Measurements from ENCODE around the gene A3GALT2.
A peak's percentile ranks its signal among the peaks of the same experiment; 100 is the strongest.

A3GALT2 gene

GRCh38 chr1:33302325-33302724, 18.6 kb downstream of the A3GALT2 start:
- no peak for TF ChIP-seq CTCF (IDR thresholded peaks at IDR 0.05; ENCODE audit: poor library complexity, severe bottlenecking)
- H3K9me3 ChIP-seq (ENCODE audit: severe bottlenecking): no peaks in the 10 kb centered on the region
- ATAC-seq (ENCODE audit: low read depth) (no peak), DNase-seq (ENCODE audit: low spot score) (peak; percentile 23)
- H3K4me3 ChIP-seq (ENCODE audit: severe bottlenecking): no peak overlapping the region
- no peaks in the 10 kb centered on the region for H3K27me3 ChIP-seq (ENCODE audit: insufficient read depth, poor library complexity, severe bottlenecking)
- peaks cover 7% of the 10 kb centered on the region for H3K36me3 ChIP-seq (ENCODE audit: low read depth)
- no peak overlapping the region for H3K27ac ChIP-seq (ENCODE audit: poor library complexity, severe bottlenecking)
- no peaks in the 10 kb centered on the region for H3K4me1 ChIP-seq (ENCODE audit: insufficient read depth, poor library complexity, severe bottlenecking)

DNA sequence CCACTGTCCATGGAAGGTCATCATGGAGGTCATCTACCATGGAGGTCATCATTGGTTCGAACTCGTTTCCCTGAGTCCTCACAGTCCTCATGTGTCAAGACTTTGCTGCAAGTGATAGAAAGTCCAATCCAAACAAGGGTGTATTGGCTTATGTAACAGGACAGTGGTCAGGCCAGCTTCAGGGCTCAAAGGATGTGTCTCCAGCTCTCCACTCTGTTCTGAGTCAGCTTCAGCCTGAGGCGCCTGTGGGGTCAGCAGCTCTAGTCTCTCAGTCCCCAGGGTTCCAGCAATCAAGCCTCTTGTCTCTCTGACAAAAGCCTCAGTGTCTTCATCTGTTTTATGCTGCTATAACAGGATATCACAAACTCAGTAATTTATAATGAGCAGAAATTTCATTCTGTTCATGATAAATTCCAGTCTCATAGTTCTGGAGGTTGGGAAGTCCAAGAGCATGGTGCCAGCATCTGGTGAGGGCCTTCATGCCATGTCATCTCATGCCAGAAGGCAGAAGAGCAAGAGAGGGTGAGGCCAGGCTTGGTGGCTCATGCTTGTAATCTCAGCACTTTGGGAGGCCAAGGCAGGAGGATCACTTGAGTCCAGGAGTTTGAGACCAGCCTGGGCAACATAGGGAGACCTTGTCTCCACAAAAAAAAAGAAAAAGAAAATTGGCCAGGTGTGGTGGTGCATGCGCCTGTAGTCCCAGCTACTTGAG, 19.5 kb downstream of the A3GALT2 start:
- ATAC-seq (ENCODE audit: low read depth): no peak
- DNase-seq (ENCODE audit: low spot score): peak; percentile 29

DNA sequence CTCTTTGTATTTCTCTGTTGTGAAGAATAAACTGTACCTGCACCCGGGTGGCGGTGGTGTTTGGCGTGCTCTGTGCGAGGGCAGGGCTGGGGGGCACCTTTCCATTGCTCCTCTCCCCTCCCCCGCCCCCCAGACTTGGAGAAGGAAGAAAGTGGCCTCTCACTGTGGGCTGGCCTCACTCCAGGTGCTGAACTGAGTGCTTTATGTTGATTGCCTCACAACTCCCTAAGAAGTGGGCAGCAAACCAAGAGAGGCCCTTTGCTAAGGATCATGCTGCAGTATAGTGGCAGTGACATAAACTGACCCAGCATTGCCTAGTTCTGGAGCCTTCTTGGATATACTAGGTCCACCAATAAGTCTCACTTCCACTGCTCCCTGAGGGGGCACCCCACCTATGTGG, 20.2 kb downstream of the A3GALT2 start:
- Histone ChIP-seq H3K4me1 (ENCODE audit: insufficient read depth, poor library complexity, severe bottlenecking) (no peaks in the 10 kb centered on the region), H3K4me3 (ENCODE audit: severe bottlenecking) (no peak overlapping the region), H3K27me3 (ENCODE audit: insufficient read depth, poor library complexity, severe bottlenecking) (no peaks in the 10 kb centered on the region), H3K27ac (ENCODE audit: poor library complexity, severe bottlenecking) (no peak overlapping the region), H3K36me3 (ENCODE audit: low read depth) (peaks cover 15% of the 10 kb centered on the region), H3K9me3 (ENCODE audit: severe bottlenecking) (no peaks in the 10 kb centered on the region)
- ATAC-seq (ENCODE audit: low read depth): no peak
- no peak for TF ChIP-seq CTCF (IDR thresholded peaks at IDR 0.05; ENCODE audit: poor library complexity, severe bottlenecking)
- peak; percentile 39 for DNase-seq (ENCODE audit: low spot score)

More for the DNA sequence above, 19.5 kb downstream of the A3GALT2 start:
- Histone ChIP-seq H3K27ac (ENCODE audit: poor library complexity, severe bottlenecking) (no peak overlapping the region), H3K27me3 (ENCODE audit: insufficient read depth, poor library complexity, severe bottlenecking) (no peaks in the 10 kb centered on the region), H3K9me3 (ENCODE audit: severe bottlenecking) (no peaks in the 10 kb centered on the region), H3K4me1 (ENCODE audit: insufficient read depth, poor library complexity, severe bottlenecking) (no peaks in the 10 kb centered on the region), H3K36me3 (ENCODE audit: low read depth) (peaks cover 7% of the 10 kb centered on the region), H3K4me3 (ENCODE audit: severe bottlenecking) (no peak overlapping the region)
- TF ChIP-seq CTCF (IDR thresholded peaks at IDR 0.05; ENCODE audit: poor library complexity, severe bottlenecking): no peak

DNA sequence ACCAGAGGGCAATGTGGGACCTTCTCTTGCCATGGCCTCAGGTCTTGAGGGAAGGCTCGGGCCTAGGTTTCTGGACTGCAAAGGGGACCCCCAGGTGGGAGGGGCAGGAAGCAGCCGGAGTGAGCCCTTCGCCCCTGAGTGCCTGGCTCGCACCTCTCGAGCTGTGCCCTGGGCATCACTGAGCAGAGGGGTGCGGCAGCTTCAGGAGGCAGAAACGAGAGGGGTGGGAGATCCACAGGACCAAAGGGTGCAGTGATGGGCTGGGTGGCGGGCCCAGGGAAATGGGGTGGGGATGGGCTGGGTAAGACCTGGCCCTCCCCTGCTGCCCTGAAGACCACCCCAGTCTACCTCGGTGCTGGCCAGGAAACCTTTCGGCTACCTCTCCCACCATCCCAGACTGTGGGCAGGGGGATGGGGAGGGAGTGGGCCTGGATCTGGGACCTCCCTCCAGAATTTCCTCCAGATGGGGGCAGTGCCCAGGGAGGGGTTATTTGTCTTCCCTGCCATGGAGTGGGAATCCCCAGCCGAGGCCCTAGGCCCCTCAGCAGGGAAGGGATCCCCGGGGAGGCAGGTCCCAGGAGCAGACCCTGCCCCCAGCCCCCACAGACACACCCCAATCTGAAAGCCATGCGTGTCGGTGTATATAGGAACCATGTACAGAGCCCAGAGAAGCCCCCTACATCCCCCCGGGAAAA, 21.3 kb downstream of the A3GALT2 start:
- no peak for ATAC-seq (ENCODE audit: low read depth)
- Histone ChIP-seq H3K9me3 (ENCODE audit: severe bottlenecking) (no peaks in the 10 kb centered on the region), H3K36me3 (ENCODE audit: low read depth) (peaks cover 16% of the 10 kb centered on the region), H3K27me3 (ENCODE audit: insufficient read depth, poor library complexity, severe bottlenecking) (no peaks in the 10 kb centered on the region), H3K4me1 (ENCODE audit: insufficient read depth, poor library complexity, severe bottlenecking) (no peaks in the 10 kb centered on the region), H3K27ac (ENCODE audit: poor library complexity, severe bottlenecking) (no peak overlapping the region), H3K4me3 (ENCODE audit: severe bottlenecking) (no peak overlapping the region)
- no peak for TF ChIP-seq CTCF (IDR thresholded peaks at IDR 0.05; ENCODE audit: poor library complexity, severe bottlenecking)
- peak; percentile 46 for DNase-seq (ENCODE audit: low spot score)

Data from RWPE2 (cell line).